H1 (cell line): ENCODE results near the gene DSCAM.

ENCODE experiments used
- NANOG ChIP-seq: IDR thresholded peaks from 2 replicates; pipeline ENCODE4 v1.6.1; 2011; ENCODE audit warnings: low read length, low read depth, mild to moderate bottlenecking, inconsistent platforms; ENCODE audit not compliant: insufficient read depth, poor library complexity, severe bottlenecking
- POLR2A ChIP-seq, 2 experiments: IDR thresholded peaks; 1 replicate in 1 of 2; 2 replicates in 1 of 2; pipeline ENCODE4 v1.6.1; 2011; ENCODE audit warnings: low read depth in 2 of 2, low read length in 2 of 2, mild to moderate bottlenecking in 2 of 2; ENCODE audit errors: control extremely low read depth in 1 of 2
- TCF12 ChIP-seq: IDR thresholded peaks from 2 replicates; pipeline ENCODE4 v1.6.1; 2011; ENCODE audit warnings: low read depth, mild to moderate bottlenecking, low read length

- TF ChIP-seq TCF12: no peak
- no peak for TF ChIP-seq POLR2A (IDR thresholded peaks at IDR 0.05; ENCODE audit: control extremely low read depth in 1 of 2, low read depth in 2 of 2, low read length in 2 of 2)
- TF ChIP-seq NANOG: no peak
Measured at GRCh38 chr21:40760821-40761220, 86.1 kb downstream of the DSCAM start.
